GM12864 (cell line): ENCODE measurements around the gene AHDC1.
"Not testable (repeated sequence)": the region's sequence is repeated elsewhere in the genome, so short reads cannot be mapped to it uniquely, and the experiment has no call there.

ENCODE experiments used
- DNase-seq: peaks from one replicate; pipeline ENCODE4 v3.0.0-alpha.2; 2011; ENCODE audit warnings: low read depth
- H3K4me3 ChIP-seq: 2 replicates; pipeline ENCODE4 v1.5.1; 2011; ENCODE audit warnings: mild to moderate bottlenecking, low read depth, low read length, control low read depth
- TF ChIP-seq, protein P1 (sequence below): IDR thresholded peaks from 2 replicates; pipeline ENCODE4 v1.5.1; 2011; ENCODE audit warnings: low read depth, mild to moderate bottlenecking, moderate library complexity, low read length, control low read depth, inconsistent platforms; ENCODE audit errors: missing control alignments

Gene AHDC1

DNA sequence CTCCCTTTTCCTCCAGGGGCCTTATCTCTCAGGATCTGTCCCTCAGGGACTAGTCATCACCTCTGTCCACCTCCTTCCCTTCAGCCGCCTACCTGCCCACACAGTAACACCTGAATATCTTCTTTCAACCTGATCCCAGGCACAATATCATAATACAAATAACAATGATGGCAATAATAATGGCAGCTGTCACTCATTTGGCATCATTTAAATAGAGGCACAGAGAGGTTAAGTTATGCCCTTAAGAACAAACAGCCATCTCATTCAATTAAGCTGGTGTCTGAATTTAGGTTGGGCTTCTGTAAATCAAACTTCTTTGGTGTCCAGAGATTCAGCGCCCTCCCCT, 47.5 kb downstream of the AHDC1 start:
- DNase-seq: no peak
- H3K4me3 ChIP-seq: no peak overlapping the region
- TF ChIP-seq, protein P1, sequence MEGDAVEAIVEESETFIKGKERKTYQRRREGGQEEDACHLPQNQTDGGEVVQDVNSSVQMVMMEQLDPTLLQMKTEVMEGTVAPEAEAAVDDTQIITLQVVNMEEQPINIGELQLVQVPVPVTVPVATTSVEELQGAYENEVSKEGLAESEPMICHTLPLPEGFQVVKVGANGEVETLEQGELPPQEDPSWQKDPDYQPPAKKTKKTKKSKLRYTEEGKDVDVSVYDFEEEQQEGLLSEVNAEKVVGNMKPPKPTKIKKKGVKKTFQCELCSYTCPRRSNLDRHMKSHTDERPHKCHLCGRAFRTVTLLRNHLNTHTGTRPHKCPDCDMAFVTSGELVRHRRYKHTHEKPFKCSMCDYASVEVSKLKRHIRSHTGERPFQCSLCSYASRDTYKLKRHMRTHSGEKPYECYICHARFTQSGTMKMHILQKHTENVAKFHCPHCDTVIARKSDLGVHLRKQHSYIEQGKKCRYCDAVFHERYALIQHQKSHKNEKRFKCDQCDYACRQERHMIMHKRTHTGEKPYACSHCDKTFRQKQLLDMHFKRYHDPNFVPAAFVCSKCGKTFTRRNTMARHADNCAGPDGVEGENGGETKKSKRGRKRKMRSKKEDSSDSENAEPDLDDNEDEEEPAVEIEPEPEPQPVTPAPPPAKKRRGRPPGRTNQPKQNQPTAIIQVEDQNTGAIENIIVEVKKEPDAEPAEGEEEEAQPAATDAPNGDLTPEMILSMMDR: no peak

DNA sequence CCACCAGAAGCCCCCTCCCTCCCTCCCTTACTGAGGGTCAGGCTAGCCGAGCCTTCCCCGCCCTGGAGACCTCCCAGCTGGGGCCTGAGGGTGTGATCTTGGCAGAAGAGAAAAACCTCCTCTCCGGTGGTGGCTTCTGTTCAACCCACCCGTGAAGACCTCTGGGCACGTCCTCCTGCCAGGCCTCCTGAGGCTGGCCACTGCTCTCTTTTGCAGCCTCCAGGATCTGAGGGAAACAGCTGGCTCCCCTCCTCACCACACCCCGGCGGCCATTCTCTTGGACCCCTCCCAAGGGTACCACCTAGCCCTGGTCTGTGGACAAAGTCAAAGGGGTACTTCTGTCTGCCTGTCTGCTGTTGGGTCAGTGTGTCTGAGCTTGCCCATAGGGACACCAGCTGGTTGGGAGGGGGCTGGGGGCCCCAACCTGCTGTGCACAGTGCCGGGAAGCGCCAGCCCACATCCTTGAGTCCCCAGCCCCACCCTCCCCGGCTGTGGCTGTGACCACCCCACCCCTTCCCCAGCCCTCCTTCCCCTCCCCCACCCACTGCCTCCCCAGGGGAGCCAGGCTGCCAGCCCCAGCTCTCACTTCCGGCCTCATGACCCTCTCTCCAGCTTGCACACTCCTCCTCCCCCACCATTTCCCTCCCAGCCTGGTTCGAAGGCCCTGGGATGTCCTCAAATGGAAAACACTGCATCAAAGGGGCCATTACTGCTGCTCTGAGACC, 48.1 kb downstream of the AHDC1 start:
- TF ChIP-seq, protein P1: no peak
- DNase-seq: no peak
- H3K4me3 ChIP-seq: no peak overlapping the region

DNA sequence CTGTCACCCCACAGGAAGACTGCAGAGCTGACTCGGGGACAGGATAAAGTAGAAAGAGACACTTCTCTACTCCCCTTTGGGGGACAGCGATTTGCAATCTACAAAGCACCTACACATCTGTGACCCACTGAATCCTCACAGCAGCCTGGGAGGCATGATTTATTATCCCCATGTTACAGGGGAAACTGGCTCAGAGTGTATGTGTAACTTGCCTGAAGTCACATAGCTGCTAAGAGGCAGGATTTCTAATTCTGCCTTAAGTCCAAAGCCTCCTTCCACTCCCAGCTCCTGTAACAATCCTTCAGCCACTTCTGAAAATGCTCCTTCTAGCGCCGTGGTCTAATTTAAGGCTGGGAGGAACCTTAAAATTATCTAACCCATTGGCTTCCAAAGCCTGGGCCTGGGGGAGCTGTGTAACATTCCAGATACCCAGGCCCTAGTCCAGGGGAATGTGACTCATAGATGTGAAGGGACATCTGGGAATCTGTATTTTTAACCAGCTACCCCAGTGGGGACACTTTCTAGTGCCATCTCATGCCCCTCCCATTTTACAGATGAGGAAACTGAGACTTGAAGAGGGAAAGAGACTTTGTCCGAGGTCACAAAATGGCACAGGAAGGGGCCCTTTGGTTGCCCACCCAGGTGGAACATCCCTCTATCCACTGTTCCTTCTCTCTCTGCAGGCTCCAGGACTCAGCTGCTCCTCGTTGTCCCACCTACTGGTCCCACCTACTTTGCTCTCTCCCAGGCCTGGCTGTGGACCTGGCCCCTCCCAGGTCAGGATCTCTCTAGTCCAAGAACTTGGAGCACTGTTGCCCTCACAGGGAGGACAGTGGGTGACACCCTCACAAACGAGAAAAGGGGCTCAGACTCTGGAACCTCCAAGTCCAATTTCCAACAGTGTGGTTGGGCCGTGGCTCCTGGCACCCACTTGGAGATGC, 48.9 kb downstream of the AHDC1 start:
- H3K4me3 ChIP-seq: no peak overlapping the region
- no peak for DNase-seq
- TF ChIP-seq, protein P1: no peak

DNA sequence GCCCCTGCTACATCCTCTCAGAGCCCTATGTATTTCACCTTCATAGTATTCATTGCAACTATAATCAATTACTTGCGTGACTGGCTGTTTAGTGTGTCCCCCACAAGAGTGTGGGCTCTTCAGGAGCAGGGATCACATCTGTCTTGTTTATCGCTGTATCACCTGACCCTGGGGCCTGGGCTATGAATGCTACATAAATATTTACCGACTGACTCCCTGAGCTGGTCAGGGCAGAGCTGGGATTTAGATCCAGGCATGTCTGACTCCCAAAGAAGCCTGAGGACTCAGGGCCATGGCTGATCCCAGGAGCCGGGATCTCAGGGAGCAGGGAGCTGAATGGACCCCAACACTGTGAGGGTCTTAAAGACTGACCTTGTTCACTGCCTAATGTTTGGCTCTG, 49.7 kb downstream of the AHDC1 start:
- DNase-seq: no peak
- TF ChIP-seq, protein P1: no peak

DNA sequence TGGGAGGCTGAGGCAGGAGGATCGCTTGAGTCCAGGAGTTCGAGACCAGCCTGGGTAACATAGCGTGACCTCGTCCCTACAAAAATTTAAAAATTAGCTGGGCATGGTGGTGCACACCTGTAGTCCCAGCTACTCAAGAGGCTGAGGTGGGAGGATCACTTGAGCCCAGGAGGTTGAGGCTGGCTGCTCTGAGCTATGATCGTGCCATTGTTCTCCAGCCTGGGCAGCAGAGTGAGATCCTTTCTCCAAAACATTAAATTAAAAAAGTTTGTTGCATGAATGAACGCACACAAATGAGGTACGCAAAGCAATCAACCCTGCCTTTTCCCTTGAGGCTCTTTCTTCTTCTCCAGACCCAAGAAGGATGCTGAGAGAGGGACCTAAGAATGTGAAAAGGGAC, 50.1 kb downstream of the AHDC1 start:
- DNase-seq, H3K4me3 ChIP-seq: not testable (repeated sequence)

More for the DNA sequence above, 49.7 kb downstream of the AHDC1 start:
- H3K4me3 ChIP-seq: no peak overlapping the region

DNA sequence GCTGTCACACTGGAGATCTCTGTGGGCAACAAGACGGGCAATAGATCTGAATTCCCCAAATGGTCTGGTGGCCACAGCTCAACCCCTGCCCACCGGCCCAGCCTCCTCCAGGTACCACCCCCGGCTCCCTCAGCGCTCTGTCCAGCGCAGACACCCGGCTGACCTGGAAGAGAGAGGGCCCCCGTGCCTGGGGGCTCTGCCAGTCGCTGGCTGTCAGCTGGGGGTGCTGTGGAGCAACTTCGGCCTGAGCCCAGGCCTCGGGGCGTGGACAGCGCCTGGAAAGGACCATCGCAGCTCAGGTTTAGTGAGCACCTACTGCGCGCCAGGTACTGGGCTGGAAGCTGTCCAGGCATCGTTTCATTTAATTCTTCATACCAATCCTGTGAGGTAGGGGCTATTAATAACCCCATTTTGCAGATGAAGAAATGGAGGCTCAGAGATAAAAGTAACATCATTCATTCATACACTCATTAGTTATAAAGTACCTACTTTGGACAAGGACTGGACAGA, 51.0 kb downstream of the AHDC1 start:
- TF ChIP-seq, protein P1: no peak
- H3K4me3 ChIP-seq: no peak overlapping the region
- DNase-seq: no peak

DNA sequence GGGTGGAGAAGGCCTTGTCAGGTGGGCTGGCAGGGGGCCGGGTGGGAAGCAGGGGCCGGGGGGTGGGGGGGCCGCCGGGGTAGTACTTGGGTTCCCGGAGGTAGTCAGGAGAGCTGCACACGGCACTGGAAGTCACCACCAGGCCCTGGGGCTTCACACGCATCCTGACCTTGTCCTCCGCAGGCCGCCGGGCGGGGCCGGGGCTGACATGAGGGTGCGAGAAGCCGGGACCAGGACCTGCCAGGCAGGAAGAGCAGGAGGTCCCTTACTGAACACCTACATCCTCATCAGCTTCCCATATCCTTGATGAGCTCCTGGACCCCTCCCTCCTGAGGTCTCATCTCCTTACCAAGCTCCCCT, 52.0 kb downstream of the AHDC1 start:
- no peak for DNase-seq
- TF ChIP-seq, protein P1: no peak
- H3K4me3 ChIP-seq: no peak overlapping the region
